Retina (tissue), 1 donor: ENCODE results near the gene NDOR1.

ENCODE experiments used
- DNase-seq: peaks from one replicate; pipeline ENCODE4 v3.0.0-alpha.2; 2016

The NDOR1 gene

DNA sequence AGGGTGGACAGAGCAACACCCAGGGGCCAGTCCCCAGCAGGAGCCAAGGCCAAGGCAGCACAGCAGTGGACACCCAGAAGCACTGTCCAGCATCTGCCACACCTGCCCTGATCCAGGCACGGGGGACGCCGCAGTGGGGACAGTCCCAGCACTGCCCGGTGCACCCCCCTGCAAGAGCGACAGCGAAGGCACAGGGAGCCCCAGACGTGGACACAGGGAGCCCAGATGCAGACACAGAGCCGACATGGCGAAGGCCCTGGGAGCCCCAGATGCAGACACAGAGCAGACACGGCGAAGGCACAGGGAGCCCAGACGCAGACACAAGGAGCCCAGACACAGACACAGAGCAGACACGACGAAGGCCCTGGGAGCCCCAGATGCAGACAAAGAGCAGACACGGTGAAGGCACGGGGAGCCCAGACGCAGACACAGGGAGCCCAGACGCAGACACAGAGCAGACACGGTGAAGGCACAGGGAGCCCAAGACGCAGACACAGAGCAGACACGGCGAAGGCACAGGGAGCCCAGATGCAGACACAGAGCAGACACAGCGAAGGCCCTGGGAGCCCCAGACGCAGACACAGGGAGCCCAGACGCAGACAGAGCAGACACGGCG, 21.4 kb upstream of the NDOR1 start:
- DNase-seq = no peak

- no peak for DNase-seq
These were observed 20.4 kb upstream of the NDOR1 start for GRCh38 chr9:137184881-137185660.

- DNase-seq = no peak
These were observed 19.6 kb upstream of the NDOR1 start for GRCh38 chr9:137185921-137186320.

- DNase-seq = no peak
These were observed 19.1 kb upstream of the NDOR1 start for GRCh38 chr9:137186385-137186784.

- no peak for DNase-seq
These were observed 18.1 kb upstream of the NDOR1 start for GRCh38 chr9:137187386-137187785.

- no peak for DNase-seq
These were observed 17.4 kb upstream of the NDOR1 start for GRCh38 chr9:137188086-137188489.

DNA sequence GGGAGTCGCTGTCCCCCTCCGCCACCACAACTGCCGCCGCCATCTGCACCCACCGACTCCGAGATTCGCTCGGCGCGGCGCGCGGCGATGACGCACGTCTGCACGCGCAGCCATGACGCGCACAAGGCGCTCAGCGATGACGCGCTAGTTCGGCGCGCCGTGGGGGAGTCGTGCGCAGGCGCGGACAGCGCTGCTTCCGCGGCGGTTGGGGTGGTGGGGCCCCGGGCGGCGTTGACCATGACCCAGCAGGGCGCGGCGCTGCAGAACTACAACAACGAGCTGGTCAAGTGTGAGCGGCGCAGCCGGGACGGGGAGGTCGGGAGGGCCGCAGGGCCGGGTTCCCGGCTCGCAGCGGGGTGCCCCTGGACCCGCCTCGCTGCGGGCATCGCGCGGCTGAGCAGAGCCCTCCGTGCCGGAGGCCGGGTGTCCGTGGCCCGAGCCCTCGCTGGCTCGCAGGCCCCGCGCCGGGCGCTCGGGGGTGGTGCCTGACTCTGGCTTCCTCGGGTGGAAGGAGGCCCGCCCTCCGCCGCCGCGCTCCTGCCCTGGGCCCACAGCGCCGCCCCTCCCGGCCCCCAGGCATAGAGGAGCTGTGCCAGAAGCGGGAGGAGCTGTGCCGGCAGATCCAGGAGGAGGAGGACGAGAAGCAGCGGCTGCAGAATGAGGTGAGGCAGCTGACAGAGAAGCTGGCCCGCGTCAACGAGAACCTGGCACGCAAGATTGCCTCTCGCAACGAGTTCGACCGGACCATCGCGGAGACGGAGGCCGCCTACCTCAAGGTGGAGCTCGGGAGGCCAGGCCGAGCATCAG, 16.8 kb upstream of the NDOR1 start, which contains the start of the genes ANAPC2 and SSNA1:
Gene ANAPC2, minus strand, starts transcription at position 71 of the 807 bp plus-strand sequence. Its CDS starts 28 bp downstream, at position 43.
Gene SSNA1, plus strand, starts transcription at position 187 of the 807 bp plus-strand sequence. Its CDS starts 51 bp downstream, at position 238.
- DNase-seq = peak; percentile 99

- no peak for DNase-seq
These were observed 15.9 kb upstream of the NDOR1 start for GRCh38 chr9:137189297-137190295.

DNA sequence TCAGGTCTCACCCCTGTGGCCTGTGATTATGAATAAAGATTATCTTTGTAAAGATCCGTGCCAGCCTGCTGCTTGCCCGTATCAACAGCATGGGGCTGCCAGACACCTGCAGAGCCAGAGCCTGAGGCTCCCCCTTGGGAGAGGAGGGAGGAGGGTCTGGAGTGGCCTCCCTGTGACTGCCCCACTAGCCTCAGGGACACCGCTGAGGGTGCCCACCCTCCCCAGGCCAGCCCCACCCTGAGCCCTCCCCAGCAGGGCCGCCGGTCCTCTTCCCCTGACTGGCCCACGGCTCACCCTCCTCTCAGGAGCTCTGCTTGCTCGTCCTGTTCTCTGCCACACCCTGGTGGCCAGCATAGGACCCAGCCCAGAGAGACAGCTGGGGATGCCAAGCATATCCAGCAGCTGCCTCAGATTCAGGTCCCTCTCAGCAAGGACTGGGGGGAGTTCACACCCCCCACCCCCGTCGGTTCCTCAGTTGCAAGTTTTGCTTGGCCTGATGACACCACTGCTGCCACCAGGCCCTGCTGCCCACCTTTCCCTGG, 15.1 kb upstream of the NDOR1 start:
- no peak for DNase-seq

- no peak for DNase-seq
These were observed 14.3 kb upstream of the NDOR1 start for GRCh38 chr9:137191245-137191644.

DNA sequence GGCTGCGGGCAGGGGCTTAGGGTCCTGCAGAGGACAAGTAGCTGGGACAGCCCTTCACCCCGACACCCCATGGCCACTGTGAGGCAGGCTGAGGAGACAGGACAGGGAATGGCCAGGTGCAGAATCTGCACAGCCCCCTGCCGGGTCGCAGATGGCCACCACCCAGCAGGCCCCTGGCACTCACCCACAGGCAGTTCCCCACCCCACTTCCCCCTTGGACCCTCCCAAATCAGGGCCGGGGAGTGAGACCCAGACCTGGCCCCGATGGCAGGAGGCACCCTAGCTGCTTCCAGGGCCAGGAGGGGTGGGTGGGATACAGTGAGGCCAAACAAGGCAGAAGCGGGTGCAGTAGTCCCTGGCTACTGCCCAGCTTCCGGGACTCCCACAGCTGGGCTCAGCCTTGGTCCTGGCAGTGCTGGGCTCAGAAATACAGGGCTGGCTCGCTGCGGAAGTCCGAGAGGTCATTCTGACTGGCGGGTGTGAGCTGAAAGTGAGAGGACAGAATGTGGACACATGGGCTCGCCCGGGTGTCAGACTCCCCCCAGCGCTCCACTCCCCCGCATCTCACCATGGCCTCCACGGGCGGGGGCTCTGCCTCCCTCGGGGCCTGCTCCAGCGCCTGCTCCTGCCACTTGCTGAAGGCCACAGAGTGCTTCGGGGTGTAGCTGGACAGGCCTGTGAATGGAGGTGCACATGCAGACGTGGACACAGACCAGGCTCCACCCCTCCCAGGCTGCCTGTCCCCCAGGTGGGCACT, 13.6 kb upstream of the NDOR1 start:
- no peak for DNase-seq

DNA sequence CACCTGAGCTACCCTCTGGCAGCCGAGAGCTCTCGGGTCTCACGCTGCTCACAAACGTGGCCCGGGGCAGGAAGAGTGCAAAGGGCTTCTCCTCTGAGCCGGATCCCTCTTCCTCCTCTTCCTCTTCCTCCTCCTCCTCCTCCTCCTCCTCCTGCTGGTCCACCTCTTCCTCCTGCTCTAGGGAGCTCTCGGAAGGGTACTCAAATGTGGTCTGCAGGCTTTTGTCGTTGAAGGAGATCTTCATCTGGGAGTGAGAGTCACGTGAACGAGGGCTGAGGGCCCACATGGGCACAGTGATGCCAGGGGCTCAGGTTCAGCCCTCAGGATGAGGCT, 13.1 kb upstream of the NDOR1 start:
- DNase-seq = no peak

DNA sequence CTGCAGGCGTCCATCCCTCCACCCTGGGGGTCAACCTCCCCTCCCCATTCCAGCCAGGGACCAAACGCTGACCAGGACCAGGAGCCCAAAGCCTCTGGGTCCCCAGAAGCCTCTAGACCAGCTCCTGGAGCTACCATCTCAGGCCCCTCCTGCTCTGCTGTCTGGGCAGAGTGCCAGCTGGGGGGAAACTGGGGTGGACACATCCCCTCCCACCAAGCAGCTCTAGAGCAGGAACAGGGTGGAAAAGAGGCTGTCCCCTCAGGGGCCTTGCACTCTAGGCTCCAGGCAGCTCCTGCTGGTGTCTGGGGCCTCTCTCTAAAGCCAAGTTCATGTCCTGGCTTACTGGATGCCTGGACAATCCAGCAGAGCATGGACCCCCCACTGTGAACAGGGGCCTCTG, 12.6 kb upstream of the NDOR1 start:
- no peak for DNase-seq

DNA sequence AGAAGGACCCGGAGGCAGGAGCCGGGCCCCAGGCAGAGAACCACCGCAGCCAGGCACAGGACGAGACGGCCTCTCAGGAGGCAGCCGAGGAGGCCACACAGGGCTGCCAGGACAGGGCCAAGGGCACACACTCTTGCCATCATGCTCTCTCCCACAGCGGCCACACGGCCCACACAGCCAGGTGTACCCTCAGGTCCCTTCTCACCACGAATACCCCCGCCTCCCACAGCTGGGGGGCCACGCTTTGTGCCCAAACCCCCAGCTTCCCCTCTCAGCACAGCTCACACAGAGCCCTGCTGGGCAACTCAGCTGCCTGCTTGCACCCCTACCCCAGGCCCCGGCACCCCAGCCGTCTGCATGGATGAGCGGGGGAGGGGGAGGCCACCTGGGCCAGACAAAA, 11.7 kb upstream of the NDOR1 start:
- DNase-seq = no peak

GRCh38 chr9:137194388-137194787, 11.1 kb upstream of the NDOR1 start:
- DNase-seq = no peak

DNA sequence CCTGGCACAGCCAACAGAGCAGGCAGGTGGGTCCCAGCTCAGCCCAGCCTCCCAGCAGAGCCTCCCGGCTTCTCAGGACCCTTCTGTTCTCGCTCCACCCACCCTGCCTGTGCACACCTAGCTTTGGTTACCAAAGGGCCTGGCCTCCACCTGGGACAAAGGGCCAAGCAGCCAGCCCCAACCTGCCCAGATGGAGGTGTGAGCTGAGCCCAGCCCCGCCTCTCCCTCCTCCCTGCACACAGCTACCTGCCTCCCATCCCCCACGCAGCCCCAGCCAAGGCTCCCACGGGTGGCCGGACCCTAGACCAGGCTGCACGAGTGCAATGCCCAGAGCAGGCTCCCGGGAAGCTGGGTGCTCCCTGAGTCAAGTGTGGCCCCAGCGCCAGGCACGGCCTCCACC, 10.6 kb upstream of the NDOR1 start:
- no peak for DNase-seq

GRCh38 chr9:137195525-137196220, 9.8 kb upstream of the NDOR1 start:
- no peak for DNase-seq

GRCh38 chr9:137198051-137198901, 7.2 kb upstream of the NDOR1 start:
- DNase-seq = no peak

DNA sequence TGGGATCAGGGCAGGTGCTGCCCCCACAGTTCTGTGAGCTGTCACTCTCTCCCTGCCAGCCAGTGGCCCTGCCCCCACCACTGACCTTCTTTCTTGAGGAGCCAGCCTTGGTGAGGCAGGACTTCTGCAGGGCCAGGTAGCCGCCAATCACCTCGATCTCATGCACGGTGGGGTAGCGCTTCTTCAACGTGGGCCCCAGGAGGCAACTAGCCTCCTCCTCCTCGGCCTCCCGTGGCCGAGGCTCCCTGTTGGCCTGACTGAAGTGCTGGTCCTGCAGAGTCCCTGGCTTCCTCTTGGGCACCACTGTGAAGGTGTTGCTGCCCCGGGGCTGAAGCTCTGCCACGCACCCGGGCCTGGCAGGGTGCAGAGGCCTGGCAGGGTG, 6.6 kb upstream of the NDOR1 start:
- DNase-seq = no peak
